HepG2 (cell line): ENCODE results near the gene RBM19. TPM values are rescaled to one million over a fixed set of nuclear protein-coding genes. Genes with fewer than 3 reads are reported as not detected.

Source experiments
- ATAC-seq: fragments of 200-7000 bp; cut with Tn5 transposase; 3 replicates; pipeline ENCODE4 v1.9.1; 2020; ENCODE audit warnings: mild to moderate bottlenecking, moderate library complexity
- BruUV-seq: library from RNA; stranded (reverse); fragments of 400-500 nt; replicated peaks from 2 replicates; lab custom pipeline; 2021; lab: Mats Ljungman, UMichigan
- CTCF ChIA-PET: fragments of 300-600 bp; formaldehyde crosslinking; extraction: SDS; loops from one replicate; lab custom pipeline; 2021; ENCODE audit warnings: low total read pairs, inconsistent platforms, low intra/inter-chr PET ratio; lab: Yijun Ruan, JAX
- POLR2A ChIA-PET: fragments of 350-600 bp; sonication (Branson Sonifier 250); formaldehyde crosslinking; loops from one replicate; lab custom pipeline; 2020; ENCODE audit warnings: antibody characterized with exemption, inconsistent platforms; lab: Yijun Ruan, JAX
- DNase-seq: peaks from one replicate; pipeline ENCODE4 v3.0.0-alpha.2; 2015; ENCODE audit warnings: low spot score
- FAIRE-seq: peaks from 3 replicates; lab custom pipeline; 2011; peaks lifted over from hg19 to GRCh38; lab: Jason Lieb, UNC
- H2AFZ ChIP-seq: one replicate; pipeline ENCODE4 v1.6.1; 2011; ENCODE audit warnings: low read length, inconsistent platforms
- H3K27ac ChIP-seq: fragments of 300-600 bp; 3 replicates; pipeline ENCODE4 v1.8.0; 2011; ENCODE audit warnings: mixed run types, mild to moderate bottlenecking, mixed read lengths, low read length, inconsistent platforms; ENCODE audit not compliant: insufficient read depth; ENCODE audit errors: extremely low read length
- H3K27me3 ChIP-seq, 2 experiments: fragments of 200-600 bp in 1 of 2; 2 replicates in 1 of 2; 3 replicates in 1 of 2; pipeline versions ENCODE4 v1.6.0 to v1.8.0; 2011; ENCODE audit warnings: low read length in 2 of 2, mild to moderate bottlenecking in 2 of 2, moderate library complexity in 2 of 2, inconsistent platforms in 1 of 2; ENCODE audit not compliant: insufficient read depth in 2 of 2, control insufficient read depth in 1 of 2
- H3K36me3 ChIP-seq, 2 experiments: fragments of 200-600 bp in 1 of 2; replicated peaks in 1 of 2; 2 replicates in 1 of 2; 3 replicates in 1 of 2; pipeline versions ENCODE4 v1.5.1 to v1.8.0; 2011; ENCODE audit warnings: low read length in 2 of 2, inconsistent platforms in 1 of 2; ENCODE audit not compliant: insufficient read depth in 2 of 2, control insufficient read depth in 1 of 2
- H3K4me1 ChIP-seq: 2 replicates; pipeline ENCODE4 v1.5.1; 2012; ENCODE audit warnings: low read length, inconsistent platforms; ENCODE audit not compliant: insufficient read depth
- H3K4me2 ChIP-seq: 2 replicates; pipeline ENCODE4 v1.6.0; 2011; ENCODE audit warnings: low read depth, low read length, inconsistent platforms
- H3K4me3 ChIP-seq, 3 experiments: fragments of 200-600 bp in 1 of 3; sonication (generic), shearing (Covaris generic) in 1 of 3; replicated peaks in 1 of 3; 2 replicates each; pipeline ENCODE4 v1.5.1; 2011 to 2016; ENCODE audit warnings: low read length in 3 of 3, inconsistent platforms in 2 of 3, low read depth in 2 of 3, mild to moderate bottlenecking in 2 of 3, control low read depth in 1 of 3, mixed read lengths in 1 of 3; ENCODE audit not compliant: insufficient read depth in 1 of 3
- H3K79me2 ChIP-seq: one replicate; pipeline ENCODE4 v1.6.1; 2011; ENCODE audit warnings: low read length, inconsistent platforms; ENCODE audit not compliant: insufficient read depth
- H3K9ac ChIP-seq: 2 replicates; pipeline ENCODE4 v1.6.0; 2011; ENCODE audit warnings: mild to moderate bottlenecking, low read depth, low read length, inconsistent platforms; ENCODE audit not compliant: insufficient read depth
- H3K9me3 ChIP-seq: 2 replicates; pipeline ENCODE4 v1.5.1; 2012; ENCODE audit warnings: mild to moderate bottlenecking, low read length
- H4K20me1 ChIP-seq: 2 replicates; pipeline ENCODE4 v1.6.0; 2011; ENCODE audit warnings: inconsistent platforms, mild to moderate bottlenecking, low read length, moderate library complexity; ENCODE audit not compliant: insufficient read depth
- CEBPG ChIP-seq: IDR thresholded peaks from 2 replicates; pipeline ENCODE4 v1.6.1; 2016
- HOXA9 ChIP-seq: sonication (generic); formaldehyde crosslinking; IDR thresholded peaks from 2 replicates; pipeline ENCODE4 v1.8.1; 2022; ENCODE audit warnings: missing genetic modification reagents, mild to moderate bottlenecking, moderate library complexity, borderline replicate concordance
- JUND ChIP-seq: sonication (generic); formaldehyde crosslinking; IDR thresholded peaks from 2 replicates; pipeline ENCODE4 v1.8.0; 2022; ENCODE audit warnings: mild to moderate bottlenecking, missing genetic modification reagents
- KDM5B ChIP-seq: sonication (generic); formaldehyde crosslinking; IDR thresholded peaks from 2 replicates; pipeline ENCODE4 v1.4.0; 2020; ENCODE audit warnings: missing genetic modification reagents, mild to moderate bottlenecking, borderline replicate concordance
- NR1H2 ChIP-seq: sonication (generic); formaldehyde crosslinking; IDR thresholded peaks from 2 replicates; pipeline ENCODE4 v1.8.1; 2022; ENCODE audit warnings: low read depth, missing genetic modification reagents, borderline replicate concordance
- PAWR ChIP-seq: sonication (generic); formaldehyde crosslinking; IDR thresholded peaks from 2 replicates; pipeline ENCODE4 v1.4.0; 2020; ENCODE audit warnings: missing genetic modification reagents, mild to moderate bottlenecking, borderline replicate concordance
- ZFP37 ChIP-seq: sonication (generic); formaldehyde crosslinking; IDR thresholded peaks from 2 replicates; pipeline ENCODE4 v1.4.0; 2020; ENCODE audit warnings: missing genetic modification reagents, borderline replicate concordance
- ZNF572 ChIP-seq: sonication (generic); formaldehyde crosslinking; IDR thresholded peaks from 2 replicates; pipeline ENCODE4 v1.5.1; 2020; ENCODE audit warnings: mild to moderate bottlenecking, missing genetic modification reagents
- ZSCAN25 ChIP-seq: sonication (generic); formaldehyde crosslinking; IDR thresholded peaks from 2 replicates; pipeline ENCODE4 v1.8.0; 2022; ENCODE audit warnings: mild to moderate bottlenecking, missing genetic modification reagents
- WGBS: methylation state at CpG from one replicate; pipeline ENCODE4 v1.1.6; 2017; ENCODE audit warnings: low lambda C conversion rate; 5-methylcytosine and 5-hydroxymethylcytosine counted together
- in situ Hi-C: cut with HindIII; loops from 2 replicates; pipeline ENCODE4 v1.10.0; 2017; ENCODE audit warnings: low pct_unique_long_range_greater_than_20kb; ENCODE audit not compliant: extremely low pct_ligation_motif_present
- intact Hi-C: fragments of 100-400 bp; cut with micrococcal nuclease; formaldehyde crosslinking; loops from one replicate; pipeline ENCODE4 v1.10.0; 2022; ENCODE audit not compliant: unreplicated experiment
- polyA plus RNA-seq, 8 experiments: library from polyadenylated mRNA; depleted of rRNA in 3 of 8; stranded (reverse) in 7 of 8; unstranded in 1 of 8; fragments of >200 nt; fragmentation: Illumina TruSeq in 4 of 8; extraction: Trizol in 4 of 8; gene quantifications; 2 replicates each; pipeline versions ENCODE4 v1.2.1 to v1.2.3, GENCODE V29; 2011 to 2016; ENCODE audit warnings: low read depth in 4 of 8, missing spikeins in 1 of 8, mixed read lengths in 1 of 8; ENCODE audit not compliant: insufficient read depth in 1 of 8
- total RNA-seq, 5 experiments: library from RNA; depleted of rRNA; stranded (reverse); fragments of >200 nt; fragmentation: Illumina TruSeq; extraction: Trizol; gene quantifications; 2 replicates each; pipeline ENCODE4 v1.2.3, GENCODE V29; 2016; ENCODE audit warnings: low read depth in 1 of 5
- TF ChIP-seq, protein P1 (sequence below): sonication (generic); formaldehyde crosslinking; IDR thresholded peaks from 2 replicates; pipeline ENCODE4 v1.4.0; 2020; ENCODE audit warnings: mild to moderate bottlenecking, missing genetic modification reagents
- TF ChIP-seq, protein P2 (sequence below): sonication (generic); formaldehyde crosslinking; IDR thresholded peaks from 2 replicates; pipeline ENCODE4 v1.5.1; 2020; ENCODE audit warnings: missing genetic modification reagents, mild to moderate bottlenecking, borderline replicate concordance
- TF ChIP-seq, protein P3 (sequence below), 2 experiments: sonication (generic) in 1 of 2; formaldehyde crosslinking in 1 of 2; IDR thresholded peaks; 2 replicates each; pipeline versions ENCODE4 v1.4.0 to v1.6.1; 2018 to 2020; ENCODE audit warnings: missing genetic modification reagents in 2 of 2, borderline replicate concordance in 1 of 2, low read depth in 1 of 2, mild to moderate bottlenecking in 1 of 2, missing biosample characterization in 1 of 2
- TF ChIP-seq, protein P4 (sequence below): IDR thresholded peaks from 2 replicates; pipeline ENCODE4 v1.6.1; 2016; ENCODE audit warnings: missing compliant biosample characterization, missing genetic modification reagents, borderline replicate concordance

RBM19 gene
- total and polyA plus RNA-seq, 2 of the 13 experiments (the other 11 are each of a cell fraction or from before 2014, with no cell fraction given), result 19.3 to 32.2 TPM

DNA sequence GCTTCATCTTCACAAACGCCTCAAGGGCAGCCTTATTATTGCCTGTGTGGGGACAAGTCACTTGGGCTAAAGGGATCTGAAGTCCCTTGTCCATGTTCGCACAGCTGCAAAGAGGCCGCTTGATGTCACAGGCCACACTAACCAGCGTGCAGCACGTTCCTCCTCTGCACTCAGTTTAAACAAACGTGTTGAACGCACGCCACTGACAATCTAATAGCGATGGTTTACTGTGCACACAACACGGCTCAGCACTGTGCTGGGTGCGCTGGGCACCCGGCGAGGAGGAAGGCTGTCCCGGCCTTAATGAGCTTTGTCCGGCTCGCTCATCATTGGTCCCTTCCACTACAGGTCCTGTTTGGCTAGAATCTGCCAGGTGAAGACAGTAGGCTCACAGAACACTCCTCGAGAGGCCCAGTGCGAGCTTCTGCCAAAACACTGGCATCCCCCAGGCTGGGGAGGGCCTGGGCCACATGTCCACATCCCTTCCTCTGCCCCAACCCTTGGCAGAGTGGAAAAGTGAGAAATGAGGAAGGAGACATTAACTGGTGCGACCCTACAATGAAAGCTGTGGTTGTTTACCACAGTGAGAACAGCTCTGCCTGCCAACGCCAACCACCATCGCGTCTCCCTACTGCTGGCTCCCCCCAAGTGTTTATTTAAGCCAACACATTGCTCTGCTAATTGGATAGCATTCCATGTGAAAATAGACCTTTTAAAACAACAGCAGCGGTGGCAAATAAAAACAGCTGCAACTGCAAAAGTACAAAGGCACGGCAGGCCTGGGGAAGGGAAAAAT, 113.2 kb downstream of the RBM19 start:
- Histone ChIP-seq H3K9me3 (no peaks in the 10 kb centered on the region), H3K36me3 (peaks cover 28 to 55% of the 10 kb centered on the region in 2 experiments; a peak in 4 of 5 replicates), H4K20me1 (no peaks in the 10 kb centered on the region), H3K4me2 (no peak overlapping the region), H3K79me2 (no peaks in the 10 kb centered on the region), H3K4me3 (no peak overlapping the region), H3K4me1 (no peaks in the 10 kb centered on the region), H3K27me3 (no peaks in the 10 kb centered on the region), H2AFZ (no peak overlapping the region), H3K27ac (no peak overlapping the region), H3K9ac (no peak overlapping the region)
- FAIRE-seq (no peak), ATAC-seq (no peak), DNase-seq (no peak)
- intact Hi-C loops, result no loop called here
- in situ Hi-C loops, result no loop called here
- BruUV-seq, result no TSS peak
- 94% methylated on average over 19 of the region's 24 CpGs for WGBS
- ChIA-PET CTCF (no interaction called here), POLR2A (no interaction called here)
- TF ChIP-seq NR1H2 (CRISPR knock-in tag) (no peak), CEBPG (CRISPR knock-in tag) (no peak), HOXA9 (CRISPR knock-in tag) (no peak), ZFP37 (CRISPR knock-in tag) (no peak), KDM5B (CRISPR knock-in tag) (no peak), ZSCAN25 (no peak), ZNF572 (CRISPR knock-in tag) (no peak), JUND (CRISPR knock-in tag) (no peak), PAWR (CRISPR knock-in tag) (no peak)
- TF ChIP-seq, protein P1, sequence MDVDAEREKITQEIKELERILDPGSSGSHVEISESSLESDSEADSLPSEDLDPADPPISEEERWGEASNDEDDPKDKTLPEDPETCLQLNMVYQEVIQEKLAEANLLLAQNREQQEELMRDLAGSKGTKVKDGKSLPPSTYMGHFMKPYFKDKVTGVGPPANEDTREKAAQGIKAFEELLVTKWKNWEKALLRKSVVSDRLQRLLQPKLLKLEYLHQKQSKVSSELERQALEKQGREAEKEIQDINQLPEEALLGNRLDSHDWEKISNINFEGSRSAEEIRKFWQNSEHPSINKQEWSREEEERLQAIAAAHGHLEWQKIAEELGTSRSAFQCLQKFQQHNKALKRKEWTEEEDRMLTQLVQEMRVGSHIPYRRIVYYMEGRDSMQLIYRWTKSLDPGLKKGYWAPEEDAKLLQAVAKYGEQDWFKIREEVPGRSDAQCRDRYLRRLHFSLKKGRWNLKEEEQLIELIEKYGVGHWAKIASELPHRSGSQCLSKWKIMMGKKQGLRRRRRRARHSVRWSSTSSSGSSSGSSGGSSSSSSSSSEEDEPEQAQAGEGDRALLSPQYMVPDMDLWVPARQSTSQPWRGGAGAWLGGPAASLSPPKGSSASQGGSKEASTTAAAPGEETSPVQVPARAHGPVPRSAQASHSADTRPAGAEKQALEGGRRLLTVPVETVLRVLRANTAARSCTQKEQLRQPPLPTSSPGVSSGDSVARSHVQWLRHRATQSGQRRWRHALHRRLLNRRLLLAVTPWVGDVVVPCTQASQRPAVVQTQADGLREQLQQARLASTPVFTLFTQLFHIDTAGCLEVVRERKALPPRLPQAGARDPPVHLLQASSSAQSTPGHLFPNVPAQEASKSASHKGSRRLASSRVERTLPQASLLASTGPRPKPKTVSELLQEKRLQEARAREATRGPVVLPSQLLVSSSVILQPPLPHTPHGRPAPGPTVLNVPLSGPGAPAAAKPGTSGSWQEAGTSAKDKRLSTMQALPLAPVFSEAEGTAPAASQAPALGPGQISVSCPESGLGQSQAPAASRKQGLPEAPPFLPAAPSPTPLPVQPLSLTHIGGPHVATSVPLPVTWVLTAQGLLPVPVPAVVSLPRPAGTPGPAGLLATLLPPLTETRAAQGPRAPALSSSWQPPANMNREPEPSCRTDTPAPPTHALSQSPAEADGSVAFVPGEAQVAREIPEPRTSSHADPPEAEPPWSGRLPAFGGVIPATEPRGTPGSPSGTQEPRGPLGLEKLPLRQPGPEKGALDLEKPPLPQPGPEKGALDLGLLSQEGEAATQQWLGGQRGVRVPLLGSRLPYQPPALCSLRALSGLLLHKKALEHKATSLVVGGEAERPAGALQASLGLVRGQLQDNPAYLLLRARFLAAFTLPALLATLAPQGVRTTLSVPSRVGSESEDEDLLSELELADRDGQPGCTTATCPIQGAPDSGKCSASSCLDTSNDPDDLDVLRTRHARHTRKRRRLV (CRISPR knock-in tag), result no peak
- TF ChIP-seq, protein P2, sequence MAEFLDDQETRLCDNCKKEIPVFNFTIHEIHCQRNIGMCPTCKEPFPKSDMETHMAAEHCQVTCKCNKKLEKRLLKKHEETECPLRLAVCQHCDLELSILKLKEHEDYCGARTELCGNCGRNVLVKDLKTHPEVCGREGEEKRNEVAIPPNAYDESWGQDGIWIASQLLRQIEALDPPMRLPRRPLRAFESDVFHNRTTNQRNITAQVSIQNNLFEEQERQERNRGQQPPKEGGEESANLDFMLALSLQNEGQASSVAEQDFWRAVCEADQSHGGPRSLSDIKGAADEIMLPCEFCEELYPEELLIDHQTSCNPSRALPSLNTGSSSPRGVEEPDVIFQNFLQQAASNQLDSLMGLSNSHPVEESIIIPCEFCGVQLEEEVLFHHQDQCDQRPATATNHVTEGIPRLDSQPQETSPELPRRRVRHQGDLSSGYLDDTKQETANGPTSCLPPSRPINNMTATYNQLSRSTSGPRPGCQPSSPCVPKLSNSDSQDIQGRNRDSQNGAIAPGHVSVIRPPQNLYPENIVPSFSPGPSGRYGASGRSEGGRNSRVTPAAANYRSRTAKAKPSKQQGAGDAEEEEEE (CRISPR knock-in tag), result no peak
- TF ChIP-seq, protein P3, sequence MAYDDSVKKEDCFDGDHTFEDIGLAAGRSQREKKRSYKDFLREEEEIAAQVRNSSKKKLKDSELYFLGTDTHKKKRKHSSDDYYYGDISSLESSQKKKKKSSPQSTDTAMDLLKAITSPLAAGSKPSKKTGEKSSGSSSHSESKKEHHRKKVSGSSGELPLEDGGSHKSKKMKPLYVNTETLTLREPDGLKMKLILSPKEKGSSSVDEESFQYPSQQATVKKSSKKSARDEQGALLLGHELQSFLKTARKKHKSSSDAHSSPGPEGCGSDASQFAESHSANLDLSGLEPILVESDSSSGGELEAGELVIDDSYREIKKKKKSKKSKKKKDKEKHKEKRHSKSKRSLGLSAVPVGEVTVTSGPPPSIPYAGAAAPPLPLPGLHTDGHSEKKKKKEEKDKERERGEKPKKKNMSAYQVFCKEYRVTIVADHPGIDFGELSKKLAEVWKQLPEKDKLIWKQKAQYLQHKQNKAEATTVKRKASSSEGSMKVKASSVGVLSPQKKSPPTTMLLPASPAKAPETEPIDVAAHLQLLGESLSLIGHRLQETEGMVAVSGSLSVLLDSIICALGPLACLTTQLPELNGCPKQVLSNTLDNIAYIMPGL (CRISPR knock-in tag; IDR thresholded peaks at IDR 0.05; ENCODE audit: borderline replicate concordance in 1 of 2, low read depth in 1 of 2), result no peak
- TF ChIP-seq, protein P4, sequence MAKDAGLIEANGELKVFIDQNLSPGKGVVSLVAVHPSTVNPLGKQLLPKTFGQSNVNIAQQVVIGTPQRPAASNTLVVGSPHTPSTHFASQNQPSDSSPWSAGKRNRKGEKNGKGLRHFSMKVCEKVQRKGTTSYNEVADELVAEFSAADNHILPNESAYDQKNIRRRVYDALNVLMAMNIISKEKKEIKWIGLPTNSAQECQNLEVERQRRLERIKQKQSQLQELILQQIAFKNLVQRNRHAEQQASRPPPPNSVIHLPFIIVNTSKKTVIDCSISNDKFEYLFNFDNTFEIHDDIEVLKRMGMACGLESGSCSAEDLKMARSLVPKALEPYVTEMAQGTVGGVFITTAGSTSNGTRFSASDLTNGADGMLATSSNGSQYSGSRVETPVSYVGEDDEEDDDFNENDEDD (CRISPR knock-in tag), result no peak
